Sigmoid colon (tissue), 7 donors: Measurements from ENCODE around the gene CFAP97. TPM values are rescaled to one million over a fixed set of nuclear protein-coding genes. Genes with fewer than 3 reads are reported as not detected.

ENCODE experiments used
- DNase-seq: peaks from one replicate; pipeline ENCODE4 v3.0.0-alpha.2; 2019
- H3K27ac ChIP-seq, 4 donors: fragments of 200-600 bp; sonication (generic); one replicate each; pipeline ENCODE4 v1.5.1; 2016 to 2019; ENCODE audit warnings: mild to moderate bottlenecking in 1 of 4
- H3K27me3 ChIP-seq, 3 donors: fragments of 200-600 bp; sonication (generic); one replicate each; pipeline ENCODE4 v1.5.1; 2019; ENCODE audit warnings: mild to moderate bottlenecking in 1 of 3
- H3K36me3 ChIP-seq, 4 donors: fragments of 200-600 bp; sonication (generic); one replicate each; pipeline ENCODE4 v1.5.1; 2016 to 2019
- H3K4me1 ChIP-seq, 4 donors: fragments of 200-600 bp; sonication (generic); one replicate each; pipeline ENCODE4 v1.5.1; 2017 to 2019
- H3K4me3 ChIP-seq, 4 donors: fragments of 200-600 bp; sonication (generic); one replicate each; pipeline ENCODE4 v1.5.1; 2017 to 2019; ENCODE audit warnings: mild to moderate bottlenecking in 2 of 4, moderate library complexity in 1 of 4
- H3K9me3 ChIP-seq, 4 donors: fragments of 200-600 bp in 3 of 4; sonication (generic) in 3 of 4; one replicate each; pipeline versions ENCODE4 v1.5.1 to v1.6.1; 2013 to 2019
- EP300 ChIP-seq, 4 donors: sonication (generic); formaldehyde crosslinking; IDR thresholded peaks; one replicate each; pipeline ENCODE4 v1.6.1; 2017; ENCODE audit warnings: antibody characterized with exemption in 4 of 4
- POLR2A ChIP-seq, 2 donors: fragments of 450-650 bp; IDR thresholded peaks; one replicate each; pipeline ENCODE4 v1.6.1; 2016; ENCODE audit warnings: antibody characterized with exemption in 2 of 2, mild to moderate bottlenecking in 2 of 2, moderate library complexity in 2 of 2
- POLR2AphosphoS5 ChIP-seq, 4 donors: sonication (generic); formaldehyde crosslinking; IDR thresholded peaks; one replicate each; pipeline ENCODE4 v1.6.1; 2017; ENCODE audit warnings: antibody characterized with exemption in 4 of 4
- WGBS, 2 donors: extraction: QIAGEN DNeasy Blood & Tissue Kit; methylation state at CpG; one replicate each; pipeline ENCODE4 v1.1.7; 2013; 5-methylcytosine and 5-hydroxymethylcytosine counted together
- intact Hi-C: fragments of 100-400 bp; cut with DNase I; formaldehyde crosslinking; loops from one replicate; pipeline ENCODE4 v1.15.1; 2023
- polyA plus RNA-seq, 3 donors: library from polyadenylated mRNA; stranded (reverse); fragments of 200-250 nt; gene quantifications; one replicate each; pipeline ENCODE4 v1.2.3, GENCODE V29; 2013
- total RNA-seq, 4 donors: library from RNA; depleted of rRNA; stranded (reverse); fragments of >200 nt; gene quantifications; one replicate each; pipeline ENCODE4 v1.1.0, GENCODE V29; 2016
- TF ChIP-seq, protein P1 (sequence below), 4 experiments: fragments of 450-650 bp in 3 of 4; fragments of 200-600 bp in 1 of 4; IDR thresholded peaks; one replicate each; pipeline ENCODE4 v1.5.1; 2016 to 2019; ENCODE audit warnings: antibody characterized with exemption in 4 of 4, mild to moderate bottlenecking in 3 of 4, moderate library complexity in 2 of 4
- donor health status: healthy with polysubstance abuse.
- donor health status: Bipolar disorder and iron deficiency.
- donor health status: healthy.

Gene CFAP97
- total and polyA plus RNA-seq, 7 donors: 4.4 to 46.4 (median 33.8) TPM

DNA sequence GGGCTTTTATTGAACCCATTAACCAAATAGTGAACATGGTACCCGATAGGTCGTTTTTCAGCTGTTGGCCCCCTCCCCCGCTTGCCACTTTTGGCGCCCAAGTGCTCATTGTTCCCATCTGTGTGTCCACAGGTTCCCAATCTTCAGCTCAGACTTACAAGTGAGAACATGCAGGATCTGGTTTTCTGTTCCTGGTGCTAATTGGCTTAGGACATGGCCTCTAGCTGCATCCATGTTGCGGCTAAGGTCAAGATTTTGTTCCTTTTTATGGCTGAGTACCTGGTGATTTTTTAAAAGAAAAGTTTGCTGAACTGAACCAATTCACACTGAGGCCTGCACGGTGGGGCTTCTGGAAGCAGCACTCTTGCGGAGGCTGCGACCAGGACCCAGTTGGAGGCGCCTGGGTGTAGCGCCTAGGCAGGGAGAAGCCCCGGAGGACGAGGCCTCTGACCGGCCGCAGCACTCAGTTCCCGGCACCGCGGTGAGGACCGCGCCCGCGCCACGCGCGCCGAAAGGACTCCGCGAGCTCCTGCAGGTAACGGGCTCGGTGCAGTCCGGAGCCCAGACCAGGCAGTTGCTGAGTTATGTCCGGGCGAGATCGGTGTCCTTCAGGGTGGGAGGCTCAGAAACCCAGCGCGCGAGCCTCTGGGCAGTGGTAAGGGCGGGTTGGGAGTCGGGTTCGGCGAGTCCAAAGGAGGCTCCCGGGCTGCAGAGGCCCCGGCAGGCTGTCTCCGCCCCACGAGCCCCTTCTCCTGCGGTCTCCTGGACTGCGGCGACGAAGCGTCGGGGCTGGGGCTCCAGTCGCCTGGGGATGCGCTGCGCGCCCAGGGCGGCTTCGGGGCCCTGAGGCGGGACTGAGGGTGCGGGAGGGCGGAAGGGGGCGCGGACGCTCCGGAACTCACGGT lies 76.5 kb downstream of the CFAP97 start:
- DNase-seq: no peak
- WGBS, 2 donors: 10 to 11% methylated on average over 64 of the region's 64 CpGs
- peak overlapping the region; percentile 53 to 67 (median 58) for H3K4me3 ChIP-seq
- TF ChIP-seq, protein P1, sequence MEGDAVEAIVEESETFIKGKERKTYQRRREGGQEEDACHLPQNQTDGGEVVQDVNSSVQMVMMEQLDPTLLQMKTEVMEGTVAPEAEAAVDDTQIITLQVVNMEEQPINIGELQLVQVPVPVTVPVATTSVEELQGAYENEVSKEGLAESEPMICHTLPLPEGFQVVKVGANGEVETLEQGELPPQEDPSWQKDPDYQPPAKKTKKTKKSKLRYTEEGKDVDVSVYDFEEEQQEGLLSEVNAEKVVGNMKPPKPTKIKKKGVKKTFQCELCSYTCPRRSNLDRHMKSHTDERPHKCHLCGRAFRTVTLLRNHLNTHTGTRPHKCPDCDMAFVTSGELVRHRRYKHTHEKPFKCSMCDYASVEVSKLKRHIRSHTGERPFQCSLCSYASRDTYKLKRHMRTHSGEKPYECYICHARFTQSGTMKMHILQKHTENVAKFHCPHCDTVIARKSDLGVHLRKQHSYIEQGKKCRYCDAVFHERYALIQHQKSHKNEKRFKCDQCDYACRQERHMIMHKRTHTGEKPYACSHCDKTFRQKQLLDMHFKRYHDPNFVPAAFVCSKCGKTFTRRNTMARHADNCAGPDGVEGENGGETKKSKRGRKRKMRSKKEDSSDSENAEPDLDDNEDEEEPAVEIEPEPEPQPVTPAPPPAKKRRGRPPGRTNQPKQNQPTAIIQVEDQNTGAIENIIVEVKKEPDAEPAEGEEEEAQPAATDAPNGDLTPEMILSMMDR (IDR thresholded peaks at IDR 0.05): no peak
- TF ChIP-seq POLR2AphosphoS5 (IDR thresholded peaks at IDR 0.05) (no peak), POLR2A (IDR thresholded peaks at IDR 0.05) (no peak), EP300 (IDR thresholded peaks at IDR 0.05) (no peak)
- H3K4me1 ChIP-seq: peaks cover 0 to 23% (median 14%) of the 10 kb centered on the region in 4 donors
- no peaks in the 10 kb centered on the region for H3K9me3 ChIP-seq
- H3K36me3 ChIP-seq: no peaks in the 10 kb centered on the region
- peak overlapping the region in 2 of 4 donors; percentile 43 to 89 for H3K27ac ChIP-seq
- no peaks in the 10 kb centered on the region for H3K27me3 ChIP-seq
- intact Hi-C loops: loop anchor here (1.0 kb wide), 1 partner anchor 15 kb away; no protein-coding TSS in a partner anchor

- Histone ChIP-seq H3K4me3 (no peak overlapping the region), H3K27ac (no peak overlapping the region), H3K36me3 (no peaks in the 10 kb centered on the region), H3K4me1 (peaks cover 0 to 20% (median 13%) of the 10 kb centered on the region in 4 donors), H3K9me3 (no peaks in the 10 kb centered on the region), H3K27me3 (no peaks in the 10 kb centered on the region)
- WGBS, 2 donors: 41 to 66% methylated on average over 3 of the region's 3 CpGs
- intact Hi-C loops: no loop called here
- DNase-seq: no peak
- TF ChIP-seq POLR2A (IDR thresholded peaks at IDR 0.05): no peak
- TF ChIP-seq, protein P1 (IDR thresholded peaks at IDR 0.05): no peak
- no peak for TF ChIP-seq POLR2AphosphoS5 (IDR thresholded peaks at IDR 0.05)
- TF ChIP-seq EP300 (IDR thresholded peaks at IDR 0.05): no peak
Measured at GRCh38 chr4:185124006-185124405, 79.8 kb downstream of the CFAP97 start.

DNA sequence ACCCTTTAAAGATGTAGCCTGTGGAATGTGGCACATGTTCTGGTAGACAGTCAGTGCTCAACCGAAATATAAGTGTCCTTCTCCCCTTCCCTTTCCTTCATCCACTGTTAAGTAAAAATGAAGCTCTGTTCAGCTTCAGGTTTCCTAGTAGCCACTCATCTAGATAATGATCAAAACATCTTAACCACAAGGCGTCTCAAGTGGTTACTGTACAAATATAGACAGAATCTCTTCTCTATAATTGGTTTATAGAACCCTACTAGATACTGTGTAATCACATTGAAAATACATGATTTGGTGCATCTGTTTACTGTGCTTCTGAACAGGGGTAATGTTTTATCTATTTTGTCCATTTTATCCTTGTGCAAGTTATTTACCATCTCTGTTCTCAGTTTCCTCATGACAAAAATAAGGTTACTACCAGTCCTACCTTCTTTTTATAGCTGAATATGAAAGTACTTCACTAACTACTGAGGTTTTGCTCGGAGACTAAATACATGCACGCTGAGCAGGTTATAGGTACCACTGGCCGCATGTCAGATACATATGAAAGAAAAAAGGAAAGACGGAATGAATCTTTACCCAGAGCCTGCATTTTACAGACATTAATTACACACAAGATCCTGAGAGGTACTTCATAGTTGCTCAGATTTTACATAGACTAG lies 81.0 kb downstream of the CFAP97 start:
- no peak for DNase-seq
- Histone ChIP-seq H3K4me3 (no peak overlapping the region), H3K4me1 (peaks cover 0 to 9% (median 7%) of the 10 kb centered on the region in 4 donors), H3K9me3 (no peaks in the 10 kb centered on the region), H3K27ac (no peak overlapping the region), H3K27me3 (no peaks in the 10 kb centered on the region), H3K36me3 (no peaks in the 10 kb centered on the region)
- 70 to 77% methylated on average over 6 of the region's 6 CpGs for WGBS, 2 donors
- TF ChIP-seq POLR2A (IDR thresholded peaks at IDR 0.05) (no peak), EP300 (IDR thresholded peaks at IDR 0.05) (no peak), POLR2AphosphoS5 (IDR thresholded peaks at IDR 0.05) (no peak)
- TF ChIP-seq, protein P1 (IDR thresholded peaks at IDR 0.05): no peak
- intact Hi-C loops: no loop called here

DNA sequence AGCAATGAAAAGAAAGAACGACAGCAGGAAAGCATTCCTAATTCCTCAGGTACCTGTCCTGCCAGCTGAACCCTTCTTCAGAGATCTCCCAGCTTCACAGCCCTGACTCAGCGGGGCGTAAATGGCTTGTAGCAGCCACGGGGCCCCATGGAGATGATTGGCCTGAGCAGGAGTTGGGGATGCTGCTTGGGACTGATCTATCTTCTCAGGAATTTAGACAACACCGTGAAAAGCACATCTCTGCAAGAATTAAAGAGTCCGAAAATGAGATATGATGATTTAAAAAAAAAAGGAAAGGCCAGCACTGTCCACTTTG lies 83.2 kb downstream of the CFAP97 start:
- H3K27me3 ChIP-seq: no peaks in the 10 kb centered on the region
- TF ChIP-seq POLR2A (IDR thresholded peaks at IDR 0.05) (no peak), POLR2AphosphoS5 (IDR thresholded peaks at IDR 0.05) (no peak), EP300 (IDR thresholded peaks at IDR 0.05) (no peak)
- TF ChIP-seq, protein P1 (IDR thresholded peaks at IDR 0.05): no peak
- H3K27ac ChIP-seq: no peak overlapping the region
- no peak for DNase-seq
- no peaks in the 10 kb centered on the region for H3K4me1 ChIP-seq
- no peaks in the 10 kb centered on the region for H3K9me3 ChIP-seq
- no peak overlapping the region for H3K4me3 ChIP-seq
- WGBS, 2 donors: 81 to 84% methylated on average over 6 of the region's 6 CpGs
- H3K36me3 ChIP-seq: no peaks in the 10 kb centered on the region
- intact Hi-C loops: no loop called here
